Measurements from ENCODE around the gene PLEKHA5.

The PLEKHA5 gene

DNA sequence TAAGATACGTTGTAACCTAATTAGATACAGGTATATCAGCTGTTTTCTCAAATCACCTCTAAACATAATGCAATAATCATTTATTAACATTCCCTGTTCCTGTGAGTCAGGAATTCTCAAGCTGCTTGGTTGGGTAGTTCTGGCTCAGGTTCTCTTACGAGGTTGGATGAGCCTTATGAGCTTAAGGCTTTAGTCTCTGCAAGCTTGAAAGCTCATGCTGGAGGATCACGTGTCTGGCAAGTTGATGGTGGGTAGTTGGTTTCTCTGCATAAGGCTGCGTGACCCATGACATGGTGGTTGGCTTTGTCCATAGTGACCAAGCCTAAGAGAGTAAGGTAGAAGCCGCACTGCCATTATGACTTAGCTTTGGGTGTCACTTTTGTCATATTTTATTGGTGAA is 62.0 kb downstream of the PLEKHA5 start:
- DNase-seq, result no peak
- peaks cover 0 to 5% of the 10 kb centered on the region in 2 donors for H3K36me3 Mint-ChIP-seq
- ATAC-seq (replicated peaks), result no peak
- H3K4me1 Mint-ChIP-seq, result peaks cover 17 to 39% of the 10 kb centered on the region in 2 donors
- H3K27me3 Mint-ChIP-seq, result no peaks in the 10 kb centered on the region
- H3K4me3 Mint-ChIP-seq, result no peak overlapping the region
- peaks cover 0 to 6% of the 10 kb centered on the region in 2 donors for H3K9me3 Mint-ChIP-seq
- peak overlapping the region; percentile 59 for H3K27ac Mint-ChIP-seq

DNA sequence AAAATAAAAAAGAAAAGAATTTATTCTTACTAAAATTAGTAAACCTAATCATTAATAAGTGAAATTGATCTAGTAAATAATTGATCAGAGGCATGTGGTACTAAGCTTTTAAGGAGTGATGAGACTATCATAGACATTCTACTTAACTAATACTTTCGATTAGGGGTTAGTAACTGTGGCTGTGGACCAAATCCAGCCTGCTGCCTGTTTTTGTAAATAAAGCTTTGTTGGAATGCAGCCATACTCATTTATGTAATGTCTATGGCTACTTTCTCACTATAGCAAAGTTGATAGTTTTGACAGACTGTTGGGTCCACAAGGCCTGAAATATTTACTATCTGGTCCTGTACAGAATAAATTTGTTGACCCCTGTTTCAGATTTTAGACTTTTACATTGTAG is 63.2 kb downstream of the PLEKHA5 start:
- Mint-ChIP-seq H3K27ac (no peak overlapping the region), H3K9me3 (peaks cover 0 to 6% of the 10 kb centered on the region in 2 donors), H3K4me3 (no peak overlapping the region), H3K27me3 (no peaks in the 10 kb centered on the region), H3K36me3 (peaks cover 0 to 5% of the 10 kb centered on the region in 2 donors), H3K4me1 (peaks cover 12 to 28% of the 10 kb centered on the region in 2 donors)
- ATAC-seq (replicated peaks), result no peak
- DNase-seq, result no peak

DNA sequence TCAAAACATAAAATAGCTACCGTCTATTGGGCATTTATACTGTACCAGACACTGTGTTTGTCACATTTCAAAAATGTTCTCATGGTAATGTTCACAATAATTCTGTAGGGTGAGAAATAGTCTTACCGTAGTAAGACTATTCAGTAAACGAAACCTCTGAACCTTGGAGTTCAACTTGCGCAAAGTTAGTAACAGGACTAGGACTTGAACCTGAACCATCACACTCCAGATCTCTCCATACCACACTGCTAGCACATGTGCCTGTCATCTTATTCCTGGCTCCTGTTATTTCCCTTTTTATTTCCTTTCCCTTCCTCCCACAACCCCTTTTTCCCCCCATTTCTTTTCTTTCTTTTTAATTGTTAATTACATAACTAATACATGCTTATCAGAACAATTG is 65.4 kb downstream of the PLEKHA5 start:
- Mint-ChIP-seq H3K27me3 (no peaks in the 10 kb centered on the region), H3K4me1 (peaks cover 6 to 20% of the 10 kb centered on the region in 2 donors), H3K36me3 (peaks cover 2 to 3% of the 10 kb centered on the region in 2 donors), H3K4me3 (no peak overlapping the region), H3K27ac (no peak overlapping the region), H3K9me3 (peaks cover 0 to 2% of the 10 kb centered on the region in 2 donors)
- no peak for ATAC-seq (replicated peaks)
- DNase-seq, result no peak

- DNase-seq, result no peak
- H3K27me3 Mint-ChIP-seq, result no peaks in the 10 kb centered on the region
- H3K27ac Mint-ChIP-seq, result no peak overlapping the region
- peaks cover 0 to 13% of the 10 kb centered on the region in 2 donors for H3K4me1 Mint-ChIP-seq
- peaks cover 2 to 3% of the 10 kb centered on the region in 2 donors for H3K36me3 Mint-ChIP-seq
- no peak overlapping the region for H3K4me3 Mint-ChIP-seq
- peaks cover 0 to 2% of the 10 kb centered on the region in 2 donors for H3K9me3 Mint-ChIP-seq
- ATAC-seq (replicated peaks), result peak; percentile 59 to 64
Measured at GRCh38 chr12:19196959-19197630, 67.6 kb downstream of the PLEKHA5 start.

DNA sequence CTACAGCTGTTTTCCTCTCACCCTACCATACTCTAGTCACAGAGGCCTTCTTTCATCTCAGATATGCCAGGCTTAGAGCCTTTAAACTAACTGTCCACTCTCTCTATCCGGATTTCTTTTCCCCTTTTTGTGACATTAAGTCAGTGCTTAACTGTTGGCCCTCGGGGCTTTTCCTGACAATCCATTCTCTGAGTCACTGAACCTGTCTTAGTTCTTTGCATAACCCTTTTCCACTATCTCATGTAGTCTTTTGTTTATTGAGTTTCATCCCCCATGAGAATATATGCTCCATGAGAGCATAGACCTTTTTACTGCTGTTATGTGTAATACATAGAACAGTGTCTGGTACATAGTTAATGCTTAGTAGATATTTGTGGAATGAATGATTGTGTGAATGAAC is 68.7 kb downstream of the PLEKHA5 start:
- H3K27me3 Mint-ChIP-seq, result no peaks in the 10 kb centered on the region
- peaks cover 8 to 23% of the 10 kb centered on the region in 2 donors for H3K4me1 Mint-ChIP-seq
- peaks cover 4% of the 10 kb centered on the region in 2 donors for H3K36me3 Mint-ChIP-seq
- no peak for DNase-seq
- H3K9me3 Mint-ChIP-seq, result peaks cover 0 to 5% of the 10 kb centered on the region in 2 donors
- H3K27ac Mint-ChIP-seq, result no peak overlapping the region
- ATAC-seq (replicated peaks), result peak; percentile 42 to 43
- no peak overlapping the region for H3K4me3 Mint-ChIP-seq

GRCh38 chr12:19199332-19199731 is 69.8 kb downstream of the PLEKHA5 start:
- ATAC-seq (replicated peaks) (no peak), DNase-seq (no peak)
- H3K36me3 Mint-ChIP-seq, result peaks cover 7 to 8% of the 10 kb centered on the region in 2 donors
- peaks cover 0 to 6% of the 10 kb centered on the region in 2 donors for H3K9me3 Mint-ChIP-seq
- no peak overlapping the region for H3K27ac Mint-ChIP-seq
- no peak overlapping the region for H3K4me3 Mint-ChIP-seq
- H3K4me1 Mint-ChIP-seq, result peaks cover 16 to 34% of the 10 kb centered on the region in 2 donors
- no peaks in the 10 kb centered on the region for H3K27me3 Mint-ChIP-seq

GRCh38 chr12:19200261-19200660 is 70.7 kb downstream of the PLEKHA5 start:
- H3K4me3 Mint-ChIP-seq, result no peak overlapping the region
- peaks cover 0 to 6% of the 10 kb centered on the region in 2 donors for H3K9me3 Mint-ChIP-seq
- H3K36me3 Mint-ChIP-seq, result peaks cover 7 to 8% of the 10 kb centered on the region in 2 donors
- H3K27me3 Mint-ChIP-seq, result no peaks in the 10 kb centered on the region
- DNase-seq, result no peak
- peaks cover 16 to 39% of the 10 kb centered on the region in 2 donors for H3K4me1 Mint-ChIP-seq
- no peak for ATAC-seq (replicated peaks)
- H3K27ac Mint-ChIP-seq, result no peak overlapping the region

- Mint-ChIP-seq H3K9me3 (peaks cover 0 to 6% of the 10 kb centered on the region in 2 donors), H3K4me1 (peaks cover 16 to 40% of the 10 kb centered on the region in 2 donors), H3K36me3 (peaks cover 8 to 9% of the 10 kb centered on the region in 2 donors), H3K27me3 (no peaks in the 10 kb centered on the region), H3K4me3 (no peak overlapping the region), H3K27ac (no peak overlapping the region)
- ATAC-seq (replicated peaks) (no peak), DNase-seq (no peak)
Measured at GRCh38 chr12:19201661-19202060, 72.1 kb downstream of the PLEKHA5 start.

DNA sequence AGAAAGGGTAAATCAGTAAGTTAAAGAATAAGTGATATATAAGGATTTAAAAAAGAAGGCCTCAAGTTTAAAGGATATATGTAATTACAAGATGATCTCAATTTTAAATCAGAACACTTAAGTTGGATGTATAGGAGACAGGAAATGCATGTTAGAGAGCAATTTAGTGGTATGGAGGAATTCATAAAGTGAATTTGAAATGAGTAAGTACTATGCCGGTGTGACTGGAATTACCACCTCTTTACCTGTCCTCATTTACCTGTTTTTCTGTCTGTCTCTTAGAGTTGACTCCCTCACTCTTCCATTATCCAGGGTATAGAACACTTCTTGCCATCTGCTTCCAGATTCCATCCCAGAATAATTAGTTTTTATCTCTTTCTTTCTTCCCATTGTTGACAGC is 73.5 kb downstream of the PLEKHA5 start:
- H3K27ac Mint-ChIP-seq, result peak overlapping the region; percentile 44
- DNase-seq (no peak), ATAC-seq (replicated peaks) (no peak)
- no peak overlapping the region for H3K4me3 Mint-ChIP-seq
- no peaks in the 10 kb centered on the region for H3K27me3 Mint-ChIP-seq
- peaks cover 8 to 9% of the 10 kb centered on the region in 2 donors for H3K36me3 Mint-ChIP-seq
- H3K9me3 Mint-ChIP-seq, result peaks cover 0 to 6% of the 10 kb centered on the region in 2 donors
- H3K4me1 Mint-ChIP-seq, result peaks cover 16 to 40% of the 10 kb centered on the region in 2 donors

- DNase-seq (peak; percentile 21), ATAC-seq (replicated peaks) (peak; percentile 84 to 86)
- peaks cover 16 to 40% of the 10 kb centered on the region in 2 donors for H3K4me1 Mint-ChIP-seq
- H3K4me3 Mint-ChIP-seq, result peak overlapping the region in 1 of 2 donors; percentile 2
- peak overlapping the region; percentile 44 for H3K27ac Mint-ChIP-seq
- peaks cover under 1 to 6% of the 10 kb centered on the region in 2 donors for H3K9me3 Mint-ChIP-seq
- no peaks in the 10 kb centered on the region for H3K27me3 Mint-ChIP-seq
- peaks cover 8 to 9% of the 10 kb centered on the region in 2 donors for H3K36me3 Mint-ChIP-seq
Measured at GRCh38 chr12:19203539-19204506, 74.3 kb downstream of the PLEKHA5 start.

DNA sequence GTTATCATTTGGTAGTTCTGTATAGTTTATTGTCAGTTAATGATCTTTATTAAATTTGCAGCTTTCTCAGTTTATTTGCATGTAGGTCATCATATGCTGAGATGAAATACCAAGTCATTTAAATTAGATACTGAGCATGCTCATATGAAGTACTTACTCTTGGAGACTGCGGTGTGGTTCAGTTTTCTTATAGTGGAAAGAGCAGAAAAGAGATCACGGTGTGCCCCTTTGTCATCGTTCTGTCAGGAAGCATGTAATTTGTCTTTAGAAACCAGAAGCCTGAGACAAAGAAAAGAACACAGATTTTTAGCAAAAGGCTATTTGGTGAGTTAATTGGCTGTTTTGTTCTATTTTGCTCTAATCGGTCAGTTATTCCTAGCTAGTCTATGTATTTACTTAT is 75.6 kb downstream of the PLEKHA5 start:
- Mint-ChIP-seq H3K36me3 (peaks cover 9 to 11% of the 10 kb centered on the region in 2 donors), H3K27ac (peak overlapping the region; percentile 9), H3K27me3 (no peaks in the 10 kb centered on the region), H3K4me3 (peak overlapping the region in 1 of 2 donors; percentile 50), H3K4me1 (peaks cover 16 to 35% of the 10 kb centered on the region in 2 donors), H3K9me3 (peaks cover 7 to 13% of the 10 kb centered on the region in 2 donors)
- no peak for DNase-seq
- ATAC-seq (replicated peaks), result no peak

DNA sequence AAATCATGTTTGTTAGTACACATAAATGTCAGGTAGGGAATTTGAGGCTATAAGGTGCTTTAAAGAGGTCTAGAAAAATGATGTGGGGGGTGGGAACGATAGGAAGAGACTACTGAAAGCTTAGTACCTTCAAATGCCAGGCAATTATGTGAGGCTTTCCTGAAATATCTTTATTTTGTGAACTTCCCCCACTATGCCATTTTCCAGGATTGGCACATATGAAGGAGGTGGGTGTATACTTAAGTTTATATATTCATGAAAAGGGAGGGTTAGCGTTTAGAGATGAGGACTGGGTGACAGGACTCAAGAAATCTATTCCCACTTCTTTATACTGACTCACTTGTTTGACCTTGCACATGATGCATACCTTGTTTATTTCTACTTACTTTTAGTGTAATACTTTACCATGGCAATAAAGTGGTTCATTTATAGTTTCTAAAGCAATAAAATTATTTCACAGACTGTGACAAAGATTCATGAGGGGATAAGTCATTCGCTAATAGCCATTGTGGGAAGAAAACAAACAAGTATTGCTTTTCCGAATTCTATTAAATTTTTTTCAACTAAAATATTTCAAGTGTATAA is 77.1 kb downstream of the PLEKHA5 start:
- H3K27ac Mint-ChIP-seq, result no peak overlapping the region
- H3K27me3 Mint-ChIP-seq, result no peaks in the 10 kb centered on the region
- ATAC-seq (replicated peaks) (no peak), DNase-seq (no peak)
- peaks cover 7 to 13% of the 10 kb centered on the region in 2 donors for H3K9me3 Mint-ChIP-seq
- H3K4me1 Mint-ChIP-seq, result peaks cover 16 to 32% of the 10 kb centered on the region in 2 donors
- peaks cover 12 to 14% of the 10 kb centered on the region in 2 donors for H3K36me3 Mint-ChIP-seq
- H3K4me3 Mint-ChIP-seq, result peak overlapping the region in 1 of 2 donors; percentile 41

DNA sequence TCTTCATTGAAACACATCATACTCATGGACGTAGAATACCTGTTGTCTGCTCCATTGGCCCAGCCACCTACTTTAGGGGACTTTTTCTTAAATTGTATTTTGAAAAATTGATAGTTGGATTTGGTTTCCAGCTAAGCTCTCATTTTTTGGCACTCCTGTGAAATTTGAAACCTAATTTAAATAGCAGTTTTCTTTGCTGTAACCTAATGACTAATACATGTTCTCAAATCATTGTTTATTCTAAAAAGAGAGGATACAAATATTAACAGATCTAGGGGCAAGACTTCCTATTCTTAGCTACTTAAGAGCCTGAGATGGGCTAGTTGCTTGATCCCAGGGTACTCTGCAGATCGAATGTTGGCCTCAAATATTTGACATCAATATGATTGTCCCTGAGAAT is 78.9 kb downstream of the PLEKHA5 start:
- Mint-ChIP-seq H3K4me3 (no peak overlapping the region), H3K4me1 (peaks cover 6 to 15% of the 10 kb centered on the region in 2 donors), H3K27me3 (no peaks in the 10 kb centered on the region), H3K27ac (no peak overlapping the region), H3K9me3 (peaks cover 7 to 9% of the 10 kb centered on the region in 2 donors), H3K36me3 (peaks cover 6 to 10% of the 10 kb centered on the region in 2 donors)
- no peak for DNase-seq
- no peak for ATAC-seq (replicated peaks)

DNA sequence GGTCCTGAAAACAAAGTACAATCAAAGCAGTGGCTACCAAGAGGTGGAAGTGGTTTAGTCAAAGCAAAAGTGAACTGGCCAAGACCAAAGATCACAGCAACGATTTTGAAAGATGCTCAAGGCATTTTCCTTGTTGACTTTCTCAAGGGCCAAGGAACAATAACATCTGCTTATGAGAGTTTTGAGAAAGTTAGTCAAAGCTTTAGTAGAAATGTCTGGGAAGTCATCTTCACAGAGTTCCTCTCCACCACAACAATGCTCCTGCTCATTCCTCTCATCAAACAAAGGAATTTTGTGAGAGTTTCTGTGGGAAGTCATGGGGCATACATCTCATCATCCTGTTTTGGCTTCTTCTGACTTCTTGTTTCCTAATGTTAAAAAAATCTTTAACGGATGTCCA is 80.1 kb downstream of the PLEKHA5 start:
- Mint-ChIP-seq H3K27ac (no peak overlapping the region), H3K4me3 (no peak overlapping the region), H3K9me3 (peaks cover 7 to 9% of the 10 kb centered on the region in 2 donors), H3K27me3 (no peaks in the 10 kb centered on the region), H3K36me3 (peaks cover 5 to 9% of the 10 kb centered on the region in 2 donors), H3K4me1 (peaks cover 0 to 5% of the 10 kb centered on the region in 2 donors)
- ATAC-seq (replicated peaks) (no peak), DNase-seq (no peak)
